DOHH2 (cell line): ENCODE measurements around the gene VPREB3.

Source experiments
- H3F3A ChIP-seq: fragments of 200-600 bp; sonication (generic), shearing (Covaris generic); 2 replicates; pipeline ENCODE4 v1.6.0; 2016; ENCODE audit warnings: antibody characterized with exemption, mild to moderate bottlenecking; ENCODE audit not compliant: control insufficient read depth, insufficient read depth
- H3K27ac ChIP-seq: fragments of 200-600 bp; sonication (generic); 2 replicates; pipeline ENCODE4 v1.5.1; 2014; ENCODE audit warnings: low read depth, mild to moderate bottlenecking, low read length, moderate library complexity
- H3K27me3 ChIP-seq: fragments of 200-600 bp; sonication (generic); 2 replicates; pipeline ENCODE4 v1.6.1; 2014; ENCODE audit warnings: mild to moderate bottlenecking, low read length, mixed read lengths; ENCODE audit not compliant: control insufficient read depth
- H3K36me3 ChIP-seq: fragments of 200-600 bp; sonication (generic); 2 replicates; pipeline ENCODE4 v1.6.1; 2014; ENCODE audit warnings: mild to moderate bottlenecking, low read length, moderate library complexity, mixed read lengths; ENCODE audit not compliant: control insufficient read depth
- H3K4me1 ChIP-seq: fragments of 200-600 bp; sonication (generic); 2 replicates; pipeline ENCODE4 v1.6.1; 2014; ENCODE audit warnings: mild to moderate bottlenecking, low read length, mixed read lengths; ENCODE audit not compliant: control insufficient read depth
- H3K4me2 ChIP-seq: fragments of 200-600 bp; sonication (generic); 2 replicates; pipeline ENCODE4 v1.6.0; 2014; ENCODE audit warnings: mild to moderate bottlenecking, low read length, moderate library complexity
- H3K4me3 ChIP-seq: fragments of 200-600 bp; sonication (generic); 2 replicates; pipeline ENCODE4 v1.5.1; 2014; ENCODE audit warnings: mild to moderate bottlenecking, low read length, mixed read lengths
- H3K79me2 ChIP-seq: fragments of 200-600 bp; sonication (generic); 2 replicates; pipeline ENCODE4 v1.6.1; 2014; ENCODE audit warnings: mild to moderate bottlenecking, low read length, mixed read lengths; ENCODE audit not compliant: control insufficient read depth
- H3K9me2 ChIP-seq: fragments of 200-600 bp; sonication (generic); replicated peaks from 2 replicates; pipeline ENCODE4 v1.6.1; 2014; ENCODE audit warnings: mild to moderate bottlenecking, low read length, mixed read lengths; ENCODE audit not compliant: control insufficient read depth
- H3K9me3 ChIP-seq: fragments of 200-600 bp; sonication (generic); 2 replicates; pipeline ENCODE4 v1.6.1; 2014; ENCODE audit warnings: antibody characterized with exemption, low read length, mixed read lengths; ENCODE audit not compliant: control insufficient read depth, insufficient read depth
- H4K20me1 ChIP-seq: fragments of 200-600 bp; sonication (generic); 2 replicates; pipeline ENCODE4 v1.6.0; 2014; ENCODE audit warnings: low read depth, mild to moderate bottlenecking, antibody characterized with exemption, low read length, moderate library complexity; ENCODE audit not compliant: control insufficient read depth, insufficient read depth
- EZH2phosphoT487 ChIP-seq: fragments of 200-600 bp; sonication (generic); IDR thresholded peaks from 2 replicates; pipeline ENCODE4 v1.6.1; 2017; ENCODE audit warnings: borderline replicate concordance, mild to moderate bottlenecking, antibody characterized with exemption, low read length, moderate library complexity, mixed read lengths
- TF ChIP-seq, protein P1 (sequence below): fragments of 200-600 bp; sonication (generic); IDR thresholded peaks from one replicate; pipeline ENCODE4 v1.5.1; 2014; ENCODE audit warnings: antibody characterized with exemption, mild to moderate bottlenecking, low read depth, low read length; ENCODE audit not compliant: poor library complexity, severe bottlenecking

VPREB3 gene, protein sequence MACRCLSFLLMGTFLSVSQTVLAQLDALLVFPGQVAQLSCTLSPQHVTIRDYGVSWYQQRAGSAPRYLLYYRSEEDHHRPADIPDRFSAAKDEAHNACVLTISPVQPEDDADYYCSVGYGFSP

DNA sequence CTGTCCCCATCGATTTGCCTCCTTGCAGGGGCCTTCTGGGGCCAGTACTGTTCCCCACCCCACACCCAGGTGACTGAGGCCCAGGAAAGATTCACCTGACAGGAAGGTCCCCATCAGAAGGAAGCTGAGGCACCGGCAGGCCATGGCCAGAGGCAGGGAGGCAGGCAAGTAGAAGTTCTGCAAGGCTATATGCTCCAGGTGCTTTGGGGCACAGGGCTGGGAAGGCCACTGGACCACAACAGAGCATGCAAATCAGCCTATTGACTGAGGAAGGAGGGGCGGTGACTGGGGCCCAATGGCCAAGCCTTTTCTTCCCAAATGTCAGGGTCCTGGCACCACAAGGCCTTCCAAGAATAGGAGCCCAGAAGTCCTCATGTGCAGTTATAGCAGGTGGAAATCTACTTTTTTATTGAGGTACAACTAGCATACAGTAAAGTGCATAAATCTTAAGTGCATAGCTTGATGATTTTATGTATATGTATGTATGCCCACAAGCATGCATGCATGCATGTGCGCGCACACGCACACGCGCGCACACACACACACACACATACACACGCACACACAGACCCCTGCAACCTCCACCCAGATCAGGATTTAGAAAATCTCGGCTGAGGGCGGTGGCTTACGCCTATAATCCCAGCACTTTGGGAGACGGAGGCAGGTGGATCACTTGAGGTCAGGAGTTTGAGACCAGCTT is at the start of gene VPREB3:
VPREB3 (minus strand) TSS at position 206 of the 700 bp plus-strand sequence; CDS start at position 144, 62 bp downstream.
- peak within 1 kb of the TSS; percentile 97 for H3K4me3 ChIP-seq
- H3K9me3 ChIP-seq: no peaks in the 10 kb centered on the region
- H4K20me1 ChIP-seq: no peaks in the 10 kb centered on the region
- H3K4me1 ChIP-seq: peaks cover 66% of the 10 kb centered on the region
- TF ChIP-seq, protein P1, sequence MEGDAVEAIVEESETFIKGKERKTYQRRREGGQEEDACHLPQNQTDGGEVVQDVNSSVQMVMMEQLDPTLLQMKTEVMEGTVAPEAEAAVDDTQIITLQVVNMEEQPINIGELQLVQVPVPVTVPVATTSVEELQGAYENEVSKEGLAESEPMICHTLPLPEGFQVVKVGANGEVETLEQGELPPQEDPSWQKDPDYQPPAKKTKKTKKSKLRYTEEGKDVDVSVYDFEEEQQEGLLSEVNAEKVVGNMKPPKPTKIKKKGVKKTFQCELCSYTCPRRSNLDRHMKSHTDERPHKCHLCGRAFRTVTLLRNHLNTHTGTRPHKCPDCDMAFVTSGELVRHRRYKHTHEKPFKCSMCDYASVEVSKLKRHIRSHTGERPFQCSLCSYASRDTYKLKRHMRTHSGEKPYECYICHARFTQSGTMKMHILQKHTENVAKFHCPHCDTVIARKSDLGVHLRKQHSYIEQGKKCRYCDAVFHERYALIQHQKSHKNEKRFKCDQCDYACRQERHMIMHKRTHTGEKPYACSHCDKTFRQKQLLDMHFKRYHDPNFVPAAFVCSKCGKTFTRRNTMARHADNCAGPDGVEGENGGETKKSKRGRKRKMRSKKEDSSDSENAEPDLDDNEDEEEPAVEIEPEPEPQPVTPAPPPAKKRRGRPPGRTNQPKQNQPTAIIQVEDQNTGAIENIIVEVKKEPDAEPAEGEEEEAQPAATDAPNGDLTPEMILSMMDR: no peak
- TF ChIP-seq EZH2phosphoT487: no peak
- H3F3A ChIP-seq: peaks cover 39% of the 10 kb centered on the region
- peaks cover 21% of the 10 kb centered on the region for H3K36me3 ChIP-seq
- peak within 1 kb of the TSS; percentile 88 for H3K4me2 ChIP-seq
- no peaks in the 10 kb centered on the region for H3K27me3 ChIP-seq
- H3K9me2 ChIP-seq: no peaks in the 10 kb centered on the region
- peak within 1 kb of the TSS; percentile 92 for H3K27ac ChIP-seq
- H3K79me2 ChIP-seq: peaks cover 23% of the 10 kb centered on the region

DNA sequence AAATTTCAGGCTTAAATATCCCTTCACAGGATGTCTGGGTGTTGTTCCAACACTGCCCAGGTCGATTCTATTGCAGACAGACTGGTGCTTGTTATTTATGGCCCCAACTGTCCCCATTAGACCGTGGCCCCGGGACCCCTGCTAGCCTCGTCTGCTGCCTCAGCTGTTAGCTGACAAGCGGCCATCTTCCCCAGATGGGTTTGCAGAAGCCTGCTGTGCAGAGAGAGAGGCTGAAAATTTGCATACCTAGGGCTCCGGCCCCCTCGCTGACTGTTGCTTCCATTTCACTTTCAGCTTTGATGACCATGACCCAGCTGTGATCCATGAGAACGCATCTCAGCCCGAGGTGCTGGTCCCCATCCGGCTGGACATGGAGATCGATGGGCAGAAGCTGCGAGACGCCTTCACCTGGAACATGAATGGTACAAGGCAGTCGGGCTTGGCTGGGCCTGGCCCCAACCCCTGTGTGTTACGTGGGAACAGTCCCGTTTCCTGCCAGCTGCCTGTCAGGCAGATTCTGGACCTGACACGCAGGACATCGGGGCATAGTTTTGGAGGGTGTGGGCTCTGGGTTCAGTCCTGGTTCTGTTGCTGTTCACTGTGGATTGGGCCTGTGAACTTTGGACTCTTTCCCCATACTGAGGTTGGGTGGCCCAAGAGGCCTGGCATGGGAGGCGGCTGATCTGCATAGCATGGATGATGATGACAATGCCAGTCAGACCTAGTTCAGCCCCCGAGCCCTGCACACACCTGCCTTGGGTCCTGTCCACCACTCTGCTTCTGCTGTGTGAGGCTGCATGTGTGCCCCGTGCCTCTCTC is 49.0 kb upstream of the VPREB3 start:
- Histone ChIP-seq H3K9me2 (no peaks in the 10 kb centered on the region), H4K20me1 (no peaks in the 10 kb centered on the region), H3K9me3 (no peaks in the 10 kb centered on the region), H3K4me1 (peaks cover 89% of the 10 kb centered on the region), H3K27ac (peak overlapping the region; percentile 97), H3K27me3 (no peaks in the 10 kb centered on the region), H3K79me2 (peaks cover 74% of the 10 kb centered on the region), H3F3A (peaks cover 46% of the 10 kb centered on the region), H3K36me3 (peaks cover 83% of the 10 kb centered on the region), H3K4me3 (peak overlapping the region; percentile 98), H3K4me2 (peak overlapping the region; percentile 99)
- no peak for TF ChIP-seq EZH2phosphoT487

DNA sequence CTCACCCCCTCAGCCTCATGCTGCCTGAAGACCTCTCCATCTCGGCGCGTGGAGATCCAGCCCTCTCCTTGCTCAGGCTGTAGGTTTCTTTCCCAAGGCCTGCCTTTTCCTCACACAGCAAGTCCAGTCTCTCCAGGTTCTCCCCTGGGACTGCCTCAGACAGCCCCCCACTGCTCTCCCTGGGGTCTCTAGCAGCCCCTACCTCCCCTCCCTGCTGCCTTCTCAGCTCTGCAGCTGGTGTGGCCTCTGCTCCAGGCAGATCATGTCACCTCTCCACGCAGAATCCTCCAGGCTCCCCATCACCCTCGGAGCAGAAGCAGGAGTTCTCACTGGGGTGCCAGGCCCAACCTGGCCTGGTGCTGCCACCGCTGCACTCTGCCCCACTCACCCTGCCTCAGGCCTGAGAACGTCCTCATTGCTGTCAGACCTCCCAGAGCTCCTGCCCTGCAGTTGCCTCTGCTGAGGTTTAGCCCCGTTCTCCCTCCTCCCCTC is 47.7 kb upstream of the VPREB3 start:
- no peaks in the 10 kb centered on the region for H4K20me1 ChIP-seq
- H3K4me1 ChIP-seq: peaks cover 92% of the 10 kb centered on the region
- peaks cover 82% of the 10 kb centered on the region for H3K36me3 ChIP-seq
- no peaks in the 10 kb centered on the region for H3K9me2 ChIP-seq
- H3K4me2 ChIP-seq: peak overlapping the region; percentile 99
- peaks cover 65% of the 10 kb centered on the region for H3K79me2 ChIP-seq
- peaks cover 46% of the 10 kb centered on the region for H3F3A ChIP-seq
- TF ChIP-seq, protein P1: no peak
- TF ChIP-seq EZH2phosphoT487: no peak
- H3K27ac ChIP-seq: peak overlapping the region; percentile 97
- H3K4me3 ChIP-seq: peak overlapping the region; percentile 98
- H3K9me3 ChIP-seq: no peaks in the 10 kb centered on the region
- no peaks in the 10 kb centered on the region for H3K27me3 ChIP-seq
